KG1 (cell line): ENCODE data around the gene POLE.
A peak's percentile ranks its signal among the peaks of the same experiment; 100 is the strongest.

ENCODE experiments used
- DNase-seq: peaks from one replicate; lab custom pipeline; 2025; lab: John Stamatoyannopoulos, UW

The POLE gene

DNA sequence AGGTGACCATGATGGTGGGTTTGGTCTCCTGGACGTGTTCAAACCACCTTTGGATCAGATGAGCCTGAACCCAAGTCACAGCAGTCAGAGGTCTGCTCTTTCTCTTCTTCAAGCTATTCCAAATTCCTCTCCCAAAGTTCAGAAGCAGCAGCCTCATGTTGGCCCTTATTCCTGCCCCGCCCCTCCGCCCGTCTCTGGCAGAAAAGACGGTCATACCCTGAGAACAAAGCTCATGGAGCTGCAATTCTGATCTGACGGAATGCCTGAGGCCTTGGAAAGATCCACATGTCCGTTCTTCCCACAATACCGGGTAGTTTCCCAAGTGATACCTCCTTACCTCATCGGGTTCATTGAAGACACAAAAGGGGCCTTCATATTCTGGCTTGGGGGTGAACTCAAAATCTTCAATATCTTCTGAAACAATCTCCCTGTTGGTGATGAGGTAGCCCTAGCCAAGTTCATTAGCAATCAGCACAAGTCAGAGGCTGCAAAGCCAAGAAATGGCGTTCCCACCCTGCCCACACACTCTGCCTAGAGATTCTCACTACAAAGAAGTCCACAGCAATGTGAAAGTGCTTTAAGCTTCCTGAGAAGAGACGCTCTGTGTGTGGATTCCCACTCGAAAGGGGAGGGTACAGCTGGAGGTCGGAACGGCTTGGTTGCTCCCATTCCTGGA is 11.2 kb downstream of the POLE start:
- DNase-seq, result no peak

- DNase-seq, result no peak
Measured at GRCh38 chr12:132674561-132674960, 12.6 kb downstream of the POLE start.

GRCh38 chr12:132673288-132674179 is 13.6 kb downstream of the POLE start:
- no peak for DNase-seq

- no peak for DNase-seq
Measured at GRCh38 chr12:132672678-132673077, 14.5 kb downstream of the POLE start.

GRCh38 chr12:132672116-132672515 is 15.0 kb downstream of the POLE start:
- no peak for DNase-seq

DNA sequence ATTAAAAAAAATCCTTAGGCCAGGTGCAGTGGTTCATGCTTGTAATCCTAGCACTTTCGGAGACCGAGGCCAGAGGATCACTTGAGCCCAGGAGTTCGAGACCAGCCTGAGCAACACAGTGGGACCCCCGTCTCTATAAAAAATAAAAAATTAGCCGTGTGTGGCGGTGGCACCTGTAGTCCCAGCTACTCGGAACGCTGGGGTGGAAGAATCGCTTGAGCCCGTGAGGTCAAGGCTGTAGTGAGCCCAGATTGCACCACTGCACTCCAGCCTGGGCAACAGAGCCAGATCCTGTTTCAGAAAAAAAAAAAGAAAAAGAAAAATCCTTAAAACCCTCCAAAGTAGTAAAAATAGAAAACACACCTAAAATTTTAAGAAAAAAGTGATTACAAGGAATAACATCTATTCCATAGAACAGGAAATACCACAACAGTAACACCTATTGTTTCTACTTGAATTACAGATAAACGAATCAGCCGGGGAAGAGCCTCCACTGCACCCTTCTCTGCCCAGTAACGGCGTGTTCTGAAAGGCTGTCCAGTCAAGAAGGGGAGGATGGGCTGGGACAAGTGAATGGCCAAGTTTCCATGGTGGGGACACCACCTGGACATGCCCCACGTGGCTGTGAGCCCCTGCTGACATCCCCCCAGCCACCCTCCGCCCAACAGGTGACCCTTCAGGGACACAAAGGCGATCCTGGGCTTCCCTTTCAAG is 17.8 kb downstream of the POLE start:
- DNase-seq, result no peak

DNA sequence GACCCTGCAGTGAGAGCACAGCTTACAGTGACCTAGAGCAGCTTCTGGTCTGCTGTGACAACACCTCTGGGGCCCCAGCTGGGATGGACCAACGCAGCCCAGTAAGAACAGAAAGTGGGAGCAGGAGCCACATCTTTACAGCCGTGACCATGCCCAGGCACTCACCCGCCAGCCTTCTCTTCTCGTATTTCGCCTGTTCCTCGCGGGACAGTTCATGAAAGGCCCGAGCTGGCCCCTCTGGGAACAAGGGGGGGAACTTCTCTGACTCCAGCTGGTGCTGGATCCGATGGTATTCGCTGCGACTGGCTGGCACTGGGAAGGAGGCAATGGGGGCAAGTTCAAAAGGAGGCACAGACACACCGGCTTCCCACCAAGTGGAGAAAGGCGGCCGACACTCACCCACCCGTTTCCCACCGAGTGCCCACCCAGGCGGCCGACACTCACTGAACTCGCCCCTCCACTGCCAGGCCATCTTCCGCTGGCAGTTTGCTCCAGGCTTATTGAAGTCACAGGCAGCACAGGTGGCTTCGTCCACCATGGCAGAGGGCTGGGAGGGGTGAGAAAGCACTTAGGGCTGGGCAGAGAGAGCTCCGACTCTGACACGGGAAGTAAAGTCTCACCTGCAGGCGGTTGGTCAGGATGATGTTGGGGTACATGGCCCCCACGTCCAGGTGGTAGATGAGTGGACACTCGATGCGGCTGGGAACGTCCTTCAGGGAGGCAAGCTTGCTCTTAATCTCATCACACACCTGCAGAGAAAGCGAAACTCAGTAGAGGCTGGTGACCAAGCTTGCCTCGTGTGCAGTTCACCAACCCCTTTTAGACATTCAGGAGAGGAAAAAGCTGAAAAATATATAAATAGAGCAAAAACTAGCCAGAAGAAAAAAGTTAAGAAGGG is 18.7 kb downstream of the POLE start:
- DNase-seq, result no peak

GRCh38 chr12:132665794-132666193 is 21.3 kb downstream of the POLE start:
- DNase-seq, result no peak

- no peak for DNase-seq
Measured at GRCh38 chr12:132665149-132665491, 22.0 kb downstream of the POLE start.

- DNase-seq, result no peak
Measured at GRCh38 chr12:132664206-132665148, 22.7 kb downstream of the POLE start.

GRCh38 chr12:132662901-132663755 is 24.0 kb downstream of the POLE start:
- DNase-seq, result no peak

GRCh38 chr12:132661972-132662371 is 25.2 kb downstream of the POLE start:
- no peak for DNase-seq

DNA sequence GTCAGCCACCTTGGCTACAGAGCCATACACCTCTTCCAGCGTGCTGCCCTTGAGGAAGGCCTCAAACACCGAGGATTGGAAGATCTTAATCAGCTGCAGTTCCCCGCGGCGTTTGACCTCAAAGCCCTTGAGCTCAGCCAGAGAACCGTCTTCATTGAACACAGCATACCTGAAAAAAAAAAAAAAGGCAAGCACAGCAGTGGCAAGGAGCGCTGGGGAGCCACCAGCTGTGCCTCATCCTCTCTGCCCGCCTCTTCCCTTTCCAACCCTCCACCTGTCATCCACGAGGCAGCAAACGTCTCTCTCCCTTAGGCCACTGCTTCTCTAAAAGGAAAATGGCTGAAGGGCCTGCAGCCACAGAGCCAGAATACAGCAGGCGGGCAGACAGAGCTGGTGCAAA is 26.1 kb downstream of the POLE start:
- no peak for DNase-seq

GRCh38 chr12:132660052-132660451 is 27.1 kb downstream of the POLE start:
- DNase-seq, result no peak

DNA sequence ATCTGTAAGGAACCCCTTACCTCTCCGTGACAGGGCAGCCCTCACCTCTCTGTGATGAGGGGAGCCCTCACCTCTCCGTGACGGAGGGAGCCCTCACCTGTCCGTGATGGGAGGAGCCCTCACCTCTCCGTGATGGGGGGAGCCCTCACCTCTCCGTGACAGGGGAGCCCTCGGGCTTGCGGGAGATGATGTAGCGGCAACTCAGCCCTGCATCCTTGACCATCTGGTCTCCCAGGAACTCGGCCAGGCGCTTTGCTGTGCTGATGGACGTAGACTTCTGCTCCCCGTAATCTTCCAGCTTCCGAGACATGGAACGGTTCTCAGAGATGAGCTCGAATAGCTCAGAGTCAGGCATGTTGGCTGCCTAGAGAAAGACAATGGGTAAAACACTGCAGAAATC is 28.0 kb downstream of the POLE start:
- no peak for DNase-seq

- DNase-seq, result peak; percentile 37
Measured at GRCh38 chr12:132658149-132658894, 28.8 kb downstream of the POLE start.

DNA sequence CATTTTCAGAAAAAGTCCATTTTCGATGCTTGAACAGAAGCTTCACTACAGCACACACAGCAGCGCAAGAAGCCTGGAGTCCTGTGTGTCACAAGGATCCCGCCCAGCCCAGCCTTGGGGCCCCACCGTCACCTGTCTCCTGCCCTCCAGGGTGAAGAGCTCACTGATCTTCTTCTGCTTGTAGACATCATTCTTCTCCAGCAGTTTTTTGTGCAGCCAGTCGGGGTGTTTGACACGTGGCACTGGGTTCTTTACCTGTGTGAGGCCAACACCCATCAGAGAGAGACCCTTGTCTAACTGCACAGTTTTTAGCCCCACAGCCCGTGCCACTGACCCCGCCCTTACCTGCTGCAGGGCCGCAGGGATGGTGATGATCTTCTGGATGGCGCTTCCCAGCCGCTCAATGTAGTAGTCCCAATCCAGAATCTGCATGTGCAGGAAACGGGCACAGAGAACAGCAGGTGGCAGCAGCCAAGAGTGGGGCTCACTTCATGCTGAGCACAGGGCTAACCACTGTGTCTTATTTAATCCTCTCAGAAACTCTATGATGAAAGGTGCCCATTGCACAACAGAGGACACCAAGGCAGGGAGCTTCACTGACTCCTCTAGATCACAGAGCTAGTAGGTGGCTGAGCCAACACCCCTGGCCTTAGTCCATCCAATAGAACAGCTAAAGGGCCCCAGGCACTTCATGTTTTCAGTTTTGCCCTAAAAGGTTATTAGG is 30.0 kb downstream of the POLE start:
- DNase-seq, result no peak

DNA sequence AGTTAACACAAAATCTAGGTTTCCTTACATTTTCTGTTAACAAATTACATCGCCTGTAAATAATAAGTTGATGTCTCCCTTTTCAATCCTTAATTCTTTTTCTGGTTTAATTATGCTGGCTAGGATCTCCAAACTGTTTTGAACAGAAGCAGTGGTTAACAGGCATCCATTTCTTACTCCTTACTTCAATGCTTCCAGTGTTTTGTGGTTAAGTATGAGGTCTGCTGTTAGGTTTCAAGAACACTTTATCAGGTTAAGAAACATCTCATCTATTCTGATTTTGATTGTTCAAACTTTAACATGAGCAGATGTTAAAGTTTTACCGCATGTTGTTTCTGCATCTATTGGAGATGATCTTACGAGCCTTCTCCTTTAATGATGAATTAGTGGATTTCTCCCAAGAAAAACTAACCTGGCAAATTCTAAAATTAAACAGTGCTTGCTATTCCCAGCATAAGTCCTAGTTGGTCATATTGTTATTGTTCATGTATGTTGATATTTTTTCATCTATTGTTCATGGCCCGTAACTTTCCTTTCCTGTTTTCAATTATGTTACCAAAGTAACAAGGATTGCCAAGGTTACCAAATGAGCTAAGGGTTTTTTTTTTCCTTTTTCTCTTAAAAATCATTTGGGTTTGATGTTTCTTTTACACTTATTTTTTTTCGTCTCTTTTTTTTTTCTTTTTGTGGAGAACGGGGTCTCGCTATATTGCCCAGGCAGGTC is 33.4 kb downstream of the POLE start:
- no peak for DNase-seq
